ENCODE data around the gene CCDC17.

Gene CCDC17

DNA sequence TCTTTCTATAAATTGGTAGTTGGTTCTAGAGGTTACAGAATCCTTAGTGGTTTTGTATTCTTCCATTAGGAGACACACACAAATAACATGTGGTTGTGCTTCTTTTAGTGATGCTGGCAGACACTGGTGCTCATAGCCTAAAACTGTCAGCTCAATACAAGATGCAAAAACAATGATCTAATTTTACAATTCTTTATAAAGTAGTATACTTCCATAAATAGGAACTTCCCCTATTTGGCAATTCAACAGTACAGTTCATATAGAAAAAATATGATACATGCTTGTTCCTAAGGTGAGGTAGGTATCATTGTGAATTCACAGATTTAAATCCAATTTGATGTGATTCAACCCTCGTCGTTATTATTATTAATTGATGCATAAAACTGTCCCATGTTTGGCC, 20.8 kb upstream of the CCDC17 start:
- no peak overlapping the region for H3K4me2 ChIP-seq (ENCODE audit: low read length, poor library complexity, severe bottlenecking)
- no peak overlapping the region for H3K27ac ChIP-seq (ENCODE audit: low read length, poor library complexity, severe bottlenecking)
- WGBS = no CpG with 5 or more reads among the region's 2 CpGs
- H2BK120ac ChIP-seq (ENCODE audit: low read depth, low read length) = no peak overlapping the region
- H3K27me3 ChIP-seq (ENCODE audit: control insufficient read depth in 1 of 2, insufficient read depth in 1 of 2, low read length in 2 of 2) = no peaks in the 10 kb centered on the region
- no peak overlapping the region for H2BK15ac ChIP-seq (ENCODE audit: low read depth, poor library complexity, severe bottlenecking)
- H3K4me1 ChIP-seq (ENCODE audit: control insufficient read depth, insufficient read depth, low read depth, low read length) = no peaks in the 10 kb centered on the region
- no peak overlapping the region for H4K8ac ChIP-seq (ENCODE audit: low read length)
- no peak overlapping the region for H2AFZ ChIP-seq (ENCODE audit: low read depth, low read length)
- no peak overlapping the region for H3K14ac ChIP-seq (ENCODE audit: low read length in 2 of 2)
- no peak overlapping the region for H2BK5ac ChIP-seq (ENCODE audit: low read depth, low read length, poor library complexity, severe bottlenecking)
- no peak overlapping the region for H3K4ac ChIP-seq (ENCODE audit: low read depth in 1 of 2, low read length in 2 of 2)
- H4K91ac ChIP-seq (ENCODE audit: low read length) = no peak overlapping the region
- H3K23ac ChIP-seq (ENCODE audit: low read length in 2 of 2) = no peak overlapping the region
- peaks cover 29% of the 10 kb centered on the region for H3K79me1 ChIP-seq (replicated peaks; ENCODE audit: low read length, poor library complexity, severe bottlenecking)
- no peak overlapping the region for H2AK5ac ChIP-seq (ENCODE audit: low read length, severe bottlenecking)
- no peak overlapping the region for H2BK12ac ChIP-seq (ENCODE audit: low read length in 2 of 2)
- H3K36me3 ChIP-seq (ENCODE audit: control insufficient read depth in 1 of 2, insufficient read depth in 2 of 2, low read depth in 1 of 2, low read length in 2 of 2) = peaks cover 31 to 87% of the 10 kb centered on the region in 2 experiments
- no peak overlapping the region for H3K4me3 ChIP-seq (ENCODE audit: insufficient read depth in 1 of 2, low read depth in 1 of 2, low read length in 2 of 2)
- no peak overlapping the region for H3K9ac ChIP-seq (ENCODE audit: low read length)
- no peak for DNase-seq
- no peak overlapping the region for H3K18ac ChIP-seq (ENCODE audit: low read depth in 1 of 2, low read length in 2 of 2)
- no peaks in the 10 kb centered on the region for H3K9me3 ChIP-seq (ENCODE audit: control insufficient read depth, low read length)

DNA sequence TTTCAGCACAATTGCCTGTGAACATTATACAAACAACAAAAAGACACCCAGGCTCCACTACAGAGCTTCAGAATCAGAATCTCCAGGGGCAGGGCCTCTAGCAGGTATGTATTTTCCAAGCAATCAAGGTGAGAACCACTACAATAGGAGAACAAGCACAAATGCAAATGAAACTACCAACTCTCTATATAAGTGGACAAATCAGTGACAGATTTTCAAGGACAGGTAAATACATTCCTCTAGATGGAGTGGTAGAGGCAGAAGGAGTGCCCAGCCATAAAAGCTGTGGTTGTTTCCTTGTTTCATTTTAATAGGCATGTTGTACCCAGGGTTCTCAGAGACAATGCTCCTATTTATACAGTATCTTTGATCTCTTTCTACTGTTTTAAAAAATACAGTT, 20.1 kb upstream of the CCDC17 start:
- DNase-seq = no peak
- no peak overlapping the region for H2AFZ ChIP-seq (ENCODE audit: low read depth, low read length)
- no peak overlapping the region for H3K27ac ChIP-seq (ENCODE audit: low read length, poor library complexity, severe bottlenecking)
- H2BK120ac ChIP-seq (ENCODE audit: low read depth, low read length) = no peak overlapping the region
- no peak overlapping the region for H3K4ac ChIP-seq (ENCODE audit: low read depth in 1 of 2, low read length in 2 of 2)
- H3K4me3 ChIP-seq (ENCODE audit: insufficient read depth in 1 of 2, low read depth in 1 of 2, low read length in 2 of 2) = no peak overlapping the region
- H3K79me1 ChIP-seq (replicated peaks; ENCODE audit: low read length, poor library complexity, severe bottlenecking) = peaks cover 32% of the 10 kb centered on the region
- H2BK5ac ChIP-seq (ENCODE audit: low read depth, low read length, poor library complexity, severe bottlenecking) = no peak overlapping the region
- no peak overlapping the region for H4K8ac ChIP-seq (ENCODE audit: low read length)
- no peaks in the 10 kb centered on the region for H3K27me3 ChIP-seq (ENCODE audit: control insufficient read depth in 1 of 2, insufficient read depth in 1 of 2, low read length in 2 of 2)
- H3K9me3 ChIP-seq (ENCODE audit: control insufficient read depth, low read length) = no peaks in the 10 kb centered on the region
- H2BK15ac ChIP-seq (ENCODE audit: low read depth, poor library complexity, severe bottlenecking) = no peak overlapping the region
- no peaks in the 10 kb centered on the region for H3K4me1 ChIP-seq (ENCODE audit: control insufficient read depth, insufficient read depth, low read depth, low read length)
- no peak overlapping the region for H3K14ac ChIP-seq (ENCODE audit: low read length in 2 of 2)
- no peak overlapping the region for H2BK12ac ChIP-seq (ENCODE audit: low read length in 2 of 2)
- H3K36me3 ChIP-seq (ENCODE audit: control insufficient read depth in 1 of 2, insufficient read depth in 2 of 2, low read depth in 1 of 2, low read length in 2 of 2) = peaks cover 35 to 85% of the 10 kb centered on the region in 2 experiments
- no peak overlapping the region for H3K9ac ChIP-seq (ENCODE audit: low read length)
- H2AK5ac ChIP-seq (ENCODE audit: low read length, severe bottlenecking) = no peak overlapping the region
- no peak overlapping the region for H3K18ac ChIP-seq (ENCODE audit: low read depth in 1 of 2, low read length in 2 of 2)
- no peak overlapping the region for H3K4me2 ChIP-seq (ENCODE audit: low read length, poor library complexity, severe bottlenecking)
- H4K91ac ChIP-seq (ENCODE audit: low read length) = no peak overlapping the region
- no peak overlapping the region for H3K23ac ChIP-seq (ENCODE audit: low read length in 2 of 2)

GRCh38 chr1:45643321-45643720, 19.5 kb upstream of the CCDC17 start:
- Histone ChIP-seq H3K18ac (ENCODE audit: low read depth in 1 of 2, low read length in 2 of 2) (no peak overlapping the region), H3K4me1 (ENCODE audit: control insufficient read depth, insufficient read depth, low read depth, low read length) (no peaks in the 10 kb centered on the region), H3K9ac (ENCODE audit: low read length) (no peak overlapping the region), H2AK5ac (ENCODE audit: low read length, severe bottlenecking) (no peak overlapping the region), H2AFZ (ENCODE audit: low read depth, low read length) (no peak overlapping the region), H3K4me3 (ENCODE audit: insufficient read depth in 1 of 2, low read depth in 1 of 2, low read length in 2 of 2) (no peak overlapping the region), H3K9me3 (ENCODE audit: control insufficient read depth, low read length) (no peaks in the 10 kb centered on the region), H3K4ac (ENCODE audit: low read depth in 1 of 2, low read length in 2 of 2) (no peak overlapping the region), H2BK12ac (ENCODE audit: low read length in 2 of 2) (no peak overlapping the region), H3K36me3 (ENCODE audit: control insufficient read depth in 1 of 2, insufficient read depth in 2 of 2, low read depth in 1 of 2, low read length in 2 of 2) (peaks cover 32 to 87% of the 10 kb centered on the region in 2 experiments), H3K27me3 (ENCODE audit: control insufficient read depth in 1 of 2, insufficient read depth in 1 of 2, low read length in 2 of 2) (no peaks in the 10 kb centered on the region), H4K91ac (ENCODE audit: low read length) (no peak overlapping the region), H4K8ac (ENCODE audit: low read length) (no peak overlapping the region), H2BK5ac (ENCODE audit: low read depth, low read length, poor library complexity, severe bottlenecking) (no peak overlapping the region), H2BK120ac (ENCODE audit: low read depth, low read length) (no peak overlapping the region), H3K23ac (ENCODE audit: low read length in 2 of 2) (no peak overlapping the region), H3K14ac (ENCODE audit: low read length in 2 of 2) (no peak overlapping the region), H3K4me2 (ENCODE audit: low read length, poor library complexity, severe bottlenecking) (no peak overlapping the region), H3K27ac (ENCODE audit: low read length, poor library complexity, severe bottlenecking) (no peak overlapping the region), H3K79me1 (replicated peaks; ENCODE audit: low read length, poor library complexity, severe bottlenecking) (peaks cover 27% of the 10 kb centered on the region), H2BK15ac (ENCODE audit: low read depth, poor library complexity, severe bottlenecking) (no peak overlapping the region)
- 75% methylated on average over 4 of the region's 5 CpGs for WGBS
- no peak for DNase-seq

DNA sequence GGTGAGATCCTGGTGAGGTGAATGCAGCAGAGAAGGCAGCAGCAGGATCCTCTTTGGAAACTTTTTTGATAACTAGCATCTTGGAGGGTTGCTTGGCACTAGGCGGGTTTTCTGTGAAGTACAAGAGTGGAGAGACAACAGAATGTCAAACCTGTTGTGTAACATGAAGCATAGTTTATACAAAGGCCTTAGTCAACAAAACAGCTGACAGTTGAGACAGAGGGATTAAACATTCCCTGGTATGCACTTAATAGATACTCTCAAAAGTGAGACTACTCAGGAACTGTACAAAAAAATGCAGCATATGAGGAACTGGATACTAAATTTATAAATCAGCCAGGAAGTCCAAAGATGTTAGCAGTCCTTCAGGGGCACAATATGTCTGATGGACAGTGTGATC, 16.4 kb upstream of the CCDC17 start:
- no peak overlapping the region for H2AFZ ChIP-seq (ENCODE audit: low read depth, low read length)
- peaks cover 23 to 95% of the 10 kb centered on the region in 2 experiments for H3K36me3 ChIP-seq (ENCODE audit: control insufficient read depth in 1 of 2, insufficient read depth in 2 of 2, low read depth in 1 of 2, low read length in 2 of 2)
- no peaks in the 10 kb centered on the region for H3K9me3 ChIP-seq (ENCODE audit: control insufficient read depth, low read length)
- DNase-seq = peak; percentile 53
- WGBS = 100% methylated on average over 1 of the region's 1 CpG
- H3K18ac ChIP-seq (ENCODE audit: low read depth in 1 of 2, low read length in 2 of 2) = no peak overlapping the region
- no peak overlapping the region for H2AK5ac ChIP-seq (ENCODE audit: low read length, severe bottlenecking)
- no peak overlapping the region for H2BK12ac ChIP-seq (ENCODE audit: low read length in 2 of 2)
- no peak overlapping the region for H3K23ac ChIP-seq (ENCODE audit: low read length in 2 of 2)
- no peak overlapping the region for H2BK15ac ChIP-seq (ENCODE audit: low read depth, poor library complexity, severe bottlenecking)
- H3K9ac ChIP-seq (ENCODE audit: low read length) = no peak overlapping the region
- no peak overlapping the region for H3K4me2 ChIP-seq (ENCODE audit: low read length, poor library complexity, severe bottlenecking)
- no peak overlapping the region for H4K91ac ChIP-seq (ENCODE audit: low read length)
- H3K4me1 ChIP-seq (ENCODE audit: control insufficient read depth, insufficient read depth, low read depth, low read length) = no peaks in the 10 kb centered on the region
- no peak overlapping the region for H3K14ac ChIP-seq (ENCODE audit: low read length in 2 of 2)
- no peak overlapping the region for H3K27ac ChIP-seq (ENCODE audit: low read length, poor library complexity, severe bottlenecking)
- H2BK5ac ChIP-seq (ENCODE audit: low read depth, low read length, poor library complexity, severe bottlenecking) = no peak overlapping the region
- no peak overlapping the region for H2BK120ac ChIP-seq (ENCODE audit: low read depth, low read length)
- H4K8ac ChIP-seq (ENCODE audit: low read length) = no peak overlapping the region
- no peak overlapping the region for H3K4ac ChIP-seq (ENCODE audit: low read depth in 1 of 2, low read length in 2 of 2)
- H3K27me3 ChIP-seq (ENCODE audit: control insufficient read depth in 1 of 2, insufficient read depth in 1 of 2, low read length in 2 of 2) = no peaks in the 10 kb centered on the region
- peaks cover 14% of the 10 kb centered on the region for H3K79me1 ChIP-seq (replicated peaks; ENCODE audit: low read length, poor library complexity, severe bottlenecking)
- H3K4me3 ChIP-seq (ENCODE audit: insufficient read depth in 1 of 2, low read depth in 1 of 2, low read length in 2 of 2) = no peak overlapping the region
